ENCODE measurements around the gene THADA.

Gene THADA

DNA sequence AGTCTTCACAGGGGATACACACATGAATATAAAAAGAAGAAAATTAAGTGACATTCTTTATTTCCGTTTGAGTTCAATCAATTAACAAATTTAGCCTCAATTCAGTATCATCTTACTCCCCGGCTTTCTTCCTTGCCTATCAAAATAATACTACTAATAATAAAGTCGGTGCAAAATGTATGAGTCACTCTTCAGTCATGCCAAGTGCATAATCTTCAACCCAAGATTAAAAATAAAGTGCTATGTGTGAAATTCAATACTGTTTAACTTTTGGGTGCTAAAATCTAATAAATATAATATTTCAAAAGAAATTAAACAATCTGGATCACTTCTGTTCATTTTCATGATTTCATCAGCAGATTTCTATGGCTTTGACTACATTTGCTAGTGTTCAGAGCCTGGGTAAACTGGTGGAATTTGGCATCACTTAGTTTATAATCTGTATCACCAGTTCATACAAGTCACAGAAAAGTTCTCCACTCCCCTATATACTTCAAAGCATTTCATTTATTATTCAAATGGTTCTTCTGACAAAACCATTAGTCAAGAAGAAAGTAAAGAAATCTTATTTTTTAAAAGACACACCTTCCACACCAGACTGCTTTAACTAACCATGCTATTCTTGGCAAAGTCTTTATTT is 183.6 kb downstream of the THADA start:
- no peak overlapping the region for H3K4me2 ChIP-seq
- no peaks in the 10 kb centered on the region for H3K27me3 ChIP-seq
- no peak overlapping the region for H3K4me3 ChIP-seq
- no peak for TF ChIP-seq Cebpa-rat (IDR thresholded peaks at IDR 0.05)
- no peaks in the 10 kb centered on the region for H4K20me1 ChIP-seq
- H3K9me3 ChIP-seq: no peaks in the 10 kb centered on the region
- H3K36me3 ChIP-seq: 0 out of 2 replicates have a peak, but pooled peaks cover 7% of the 10 kb centered on the region
- H3K27ac ChIP-seq: no peak overlapping the region
- H3K9ac ChIP-seq: no peak overlapping the region
- peaks cover 33% of the 10 kb centered on the region for H3K4me1 ChIP-seq

DNA sequence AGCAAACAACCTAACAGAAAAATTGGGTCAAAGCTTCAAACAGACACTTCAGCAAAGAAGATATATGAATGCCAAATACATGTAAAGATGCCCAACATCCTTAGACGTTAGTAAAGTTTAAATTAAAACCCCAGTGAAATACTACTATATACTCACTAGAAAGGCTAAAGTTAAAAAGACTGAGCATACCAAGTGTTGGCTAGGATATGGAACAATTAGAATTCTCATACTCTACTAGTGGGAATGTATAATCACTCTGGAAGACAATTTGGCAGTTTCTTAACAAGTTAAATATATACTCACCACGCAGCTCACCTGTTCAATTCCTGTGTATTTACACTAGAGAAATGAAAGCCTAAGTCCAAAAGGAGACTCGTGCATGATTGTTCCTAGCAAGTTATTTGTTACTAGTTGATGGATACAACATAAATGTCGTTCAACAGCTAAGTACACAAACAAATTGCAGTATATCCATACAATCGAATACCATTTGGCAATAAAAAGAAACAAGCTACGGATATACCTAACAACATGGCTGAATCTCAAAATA is 185.7 kb downstream of the THADA start:
- no peak overlapping the region for H3K27ac ChIP-seq
- no peaks in the 10 kb centered on the region for H3K9me3 ChIP-seq
- H3K4me3 ChIP-seq: no peak overlapping the region
- peaks cover 23% of the 10 kb centered on the region for H3K4me1 ChIP-seq
- H4K20me1 ChIP-seq: no peaks in the 10 kb centered on the region
- no peak overlapping the region for H3K9ac ChIP-seq
- H3K4me2 ChIP-seq: no peak overlapping the region
- 0 out of 2 replicates have a peak, but pooled peaks cover 7% of the 10 kb centered on the region for H3K36me3 ChIP-seq
- no peaks in the 10 kb centered on the region for H3K27me3 ChIP-seq
- TF ChIP-seq Cebpa-rat (IDR thresholded peaks at IDR 0.05): no peak

DNA sequence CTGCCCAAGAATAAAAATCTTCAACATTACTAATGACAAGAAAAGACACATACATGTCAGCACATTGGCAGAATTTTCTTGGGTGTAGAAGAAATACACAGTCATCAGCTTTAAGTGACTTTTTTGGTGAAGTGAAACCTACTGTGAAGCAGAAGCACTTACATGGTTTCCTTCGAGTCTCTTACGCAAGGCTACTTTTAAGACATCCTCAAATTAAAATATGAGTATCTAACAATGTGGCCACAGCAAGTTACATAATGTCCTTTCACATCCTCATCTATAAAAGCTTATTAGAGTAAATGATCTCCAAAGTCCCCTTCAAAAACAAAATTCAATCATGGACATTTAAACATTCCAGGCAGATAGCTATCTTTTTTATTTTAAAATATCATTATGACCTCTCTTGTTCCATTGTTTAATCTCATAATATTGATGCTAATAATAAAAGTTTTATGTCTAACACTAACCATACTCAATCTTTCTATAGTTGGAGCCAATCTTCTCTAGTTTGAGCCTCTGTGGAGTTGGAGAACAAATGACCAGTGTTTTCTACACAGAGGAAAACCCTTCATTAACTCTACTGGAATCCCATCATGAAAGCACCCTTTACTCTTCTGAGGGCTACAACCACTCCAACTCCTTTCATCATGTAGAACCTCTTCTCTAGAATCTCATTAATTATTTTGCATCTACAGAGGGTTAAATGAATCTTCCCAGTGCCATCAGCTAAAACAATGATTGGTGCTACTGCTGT is 187.3 kb downstream of the THADA start:
- no peaks in the 10 kb centered on the region for H3K9me3 ChIP-seq
- H3K36me3 ChIP-seq: 0 out of 2 replicates have a peak, but pooled peaks cover 2% of the 10 kb centered on the region
- no peak overlapping the region for H3K9ac ChIP-seq
- no peak overlapping the region for H3K4me2 ChIP-seq
- TF ChIP-seq Cebpa-rat (IDR thresholded peaks at IDR 0.05): no peak
- H3K27ac ChIP-seq: no peak overlapping the region
- H3K4me3 ChIP-seq: no peak overlapping the region
- no peaks in the 10 kb centered on the region for H4K20me1 ChIP-seq
- peaks cover 11% of the 10 kb centered on the region for H3K4me1 ChIP-seq
- H3K27me3 ChIP-seq: no peaks in the 10 kb centered on the region

DNA sequence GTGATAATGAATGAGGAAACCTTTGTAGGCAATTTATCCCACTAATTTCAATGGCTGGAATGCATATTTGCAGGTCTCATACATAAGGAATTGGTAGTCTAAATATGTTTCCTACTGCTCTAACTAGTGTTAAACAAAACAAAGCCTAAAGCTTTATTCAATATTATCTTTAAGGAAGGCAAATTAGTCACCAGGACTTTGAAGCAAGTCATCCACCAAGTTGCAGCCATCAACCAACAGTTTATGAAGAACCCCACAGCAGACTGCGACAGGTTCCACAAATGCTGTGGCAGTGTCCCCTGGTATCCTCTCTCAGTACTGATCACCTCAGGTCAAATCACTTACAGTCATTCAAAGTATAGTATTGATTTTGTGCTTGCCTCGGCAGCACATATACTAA is 187.9 kb downstream of the THADA start:
- Histone ChIP-seq H4K20me1 (no peaks in the 10 kb centered on the region), H3K9ac (no peak overlapping the region), H3K27me3 (no peaks in the 10 kb centered on the region), H3K4me1 (peaks cover 11% of the 10 kb centered on the region), H3K4me3 (no peak overlapping the region), H3K4me2 (no peak overlapping the region), H3K36me3 (no peaks in the 10 kb centered on the region), H3K27ac (no peak overlapping the region), H3K9me3 (no peaks in the 10 kb centered on the region)
- TF ChIP-seq Cebpa-rat (IDR thresholded peaks at IDR 0.05): no peak

DNA sequence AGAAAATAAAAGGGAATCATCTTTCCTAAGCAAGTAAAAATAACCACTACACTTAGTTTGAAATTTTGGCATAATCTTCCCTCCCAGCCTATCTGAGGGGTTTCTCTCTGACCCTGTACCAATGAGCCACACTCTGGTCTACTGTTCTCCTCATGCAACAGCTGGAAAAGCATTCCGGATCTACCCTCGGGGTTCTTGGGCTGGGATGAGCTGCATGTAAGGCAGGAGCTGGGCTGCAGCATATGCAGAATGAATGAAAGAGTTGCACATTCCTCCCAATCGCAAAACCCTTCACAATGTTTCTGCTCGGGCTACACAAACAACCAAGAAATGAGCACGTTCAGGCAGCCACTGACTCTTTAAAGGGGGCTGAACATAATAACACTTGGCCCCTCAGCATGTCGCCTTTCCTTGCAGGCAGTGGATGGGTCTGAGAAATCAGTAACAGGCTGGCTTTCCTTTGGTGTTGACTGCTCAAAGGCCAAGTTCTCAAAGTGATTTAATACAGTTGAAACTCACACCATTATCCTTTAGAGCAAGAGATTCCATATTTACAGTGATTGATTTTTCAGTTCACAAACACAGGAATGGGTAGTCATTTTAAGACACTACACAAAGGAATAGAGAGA is 189.1 kb downstream of the THADA start:
- Histone ChIP-seq H3K4me2 (no peak overlapping the region), H4K20me1 (no peaks in the 10 kb centered on the region)

DNA sequence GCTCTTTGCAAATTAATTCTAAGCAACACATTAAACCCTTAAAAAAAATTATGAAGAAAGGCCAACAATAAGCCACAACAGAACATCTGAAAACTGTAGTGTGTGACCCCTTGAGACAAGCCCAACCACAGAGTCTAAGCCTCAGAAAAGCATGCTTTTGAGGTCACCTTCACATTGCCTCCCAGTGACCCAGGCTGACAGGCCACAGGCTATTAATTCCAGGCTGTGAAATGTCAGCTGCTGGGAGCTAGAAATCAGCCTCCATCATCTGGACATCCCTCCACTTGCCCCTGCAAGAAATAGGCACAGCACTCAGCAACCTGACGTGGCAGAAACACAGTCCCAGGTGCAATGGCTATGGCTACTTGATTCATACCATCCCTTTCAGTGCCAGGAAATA is 190.0 kb downstream of the THADA start:
- H3K4me2 ChIP-seq: peak overlapping the region; percentile 37
- H3K4me1 ChIP-seq: peaks cover 11% of the 10 kb centered on the region
- no peaks in the 10 kb centered on the region for H3K36me3 ChIP-seq
- no peak for TF ChIP-seq Cebpa-rat (IDR thresholded peaks at IDR 0.05)
- H3K27ac ChIP-seq: no peak overlapping the region
- H3K9ac ChIP-seq: no peak overlapping the region
- no peak overlapping the region for H3K4me3 ChIP-seq
- H4K20me1 ChIP-seq: no peaks in the 10 kb centered on the region
- H3K9me3 ChIP-seq: no peaks in the 10 kb centered on the region
- no peaks in the 10 kb centered on the region for H3K27me3 ChIP-seq

More for the DNA sequence above, 189.1 kb downstream of the THADA start:
- Histone ChIP-seq H3K4me3 (no peak overlapping the region), H3K9me3 (no peaks in the 10 kb centered on the region), H3K27ac (no peak overlapping the region), H3K9ac (no peak overlapping the region), H3K27me3 (no peaks in the 10 kb centered on the region), H3K36me3 (no peaks in the 10 kb centered on the region), H3K4me1 (peaks cover 11% of the 10 kb centered on the region)
- TF ChIP-seq Cebpa-rat (IDR thresholded peaks at IDR 0.05): no peak

DNA sequence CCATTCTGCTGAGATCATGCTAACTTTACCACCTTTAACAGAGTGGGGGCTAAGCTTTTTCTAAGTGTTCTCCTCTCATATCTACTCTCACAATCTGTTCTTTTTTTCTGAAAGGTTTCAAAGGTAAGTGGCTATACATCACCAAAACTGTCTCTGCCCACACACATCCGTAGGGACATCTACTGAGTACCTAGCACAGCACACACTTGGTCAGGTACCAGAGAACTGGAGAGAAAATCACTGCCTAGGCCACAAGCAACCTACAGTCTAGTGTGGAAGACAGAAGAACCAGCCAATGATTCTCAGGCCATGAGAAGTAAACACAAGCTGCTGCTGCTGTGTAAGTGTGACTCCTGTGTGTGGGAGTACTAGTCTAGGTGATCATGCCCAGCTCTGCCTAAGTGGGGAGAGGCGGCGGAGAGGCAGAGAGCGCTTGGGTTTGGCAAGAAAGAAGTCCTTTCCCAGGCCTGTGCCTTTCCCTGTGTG is 193.3 kb downstream of the THADA start:
- H3K27me3 ChIP-seq: no peaks in the 10 kb centered on the region
- no peak overlapping the region for H3K4me3 ChIP-seq
- H4K20me1 ChIP-seq: no peaks in the 10 kb centered on the region
- H3K9me3 ChIP-seq: no peaks in the 10 kb centered on the region
- no peak overlapping the region for H3K27ac ChIP-seq
- TF ChIP-seq Cebpa-rat (IDR thresholded peaks at IDR 0.05): no peak
- peaks cover 11% of the 10 kb centered on the region for H3K4me1 ChIP-seq
- H3K9ac ChIP-seq: no peak overlapping the region
- H3K36me3 ChIP-seq: peaks cover 6% of the 10 kb centered on the region
- H3K4me2 ChIP-seq: no peak overlapping the region

DNA sequence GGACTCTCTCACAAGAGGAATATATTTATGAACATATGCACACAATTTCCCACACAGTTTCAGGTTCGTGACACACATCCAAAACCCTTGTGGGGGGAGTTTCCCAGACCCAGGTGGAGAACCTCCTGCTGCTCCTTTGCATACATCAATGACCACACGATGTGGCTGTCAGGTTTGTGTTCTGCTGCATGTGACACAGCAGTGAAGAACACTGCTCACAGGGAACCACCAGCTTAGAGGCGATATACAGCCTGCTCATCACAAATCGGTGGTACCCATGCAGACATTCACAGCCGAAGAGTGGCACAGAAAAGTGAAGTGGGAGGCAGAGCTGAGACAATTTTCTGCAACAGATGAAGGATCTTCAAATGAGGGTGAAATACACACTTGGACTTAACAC is 193.8 kb downstream of the THADA start:
- H3K4me1 ChIP-seq: peaks cover 11% of the 10 kb centered on the region
- peaks cover 11% of the 10 kb centered on the region for H3K36me3 ChIP-seq
- no peaks in the 10 kb centered on the region for H3K27me3 ChIP-seq
- H3K9me3 ChIP-seq: no peaks in the 10 kb centered on the region
- no peak overlapping the region for H3K4me3 ChIP-seq
- no peaks in the 10 kb centered on the region for H4K20me1 ChIP-seq
- no peak for TF ChIP-seq Cebpa-rat (IDR thresholded peaks at IDR 0.05)
- H3K9ac ChIP-seq: no peak overlapping the region
- no peak overlapping the region for H3K4me2 ChIP-seq
- no peak overlapping the region for H3K27ac ChIP-seq

DNA sequence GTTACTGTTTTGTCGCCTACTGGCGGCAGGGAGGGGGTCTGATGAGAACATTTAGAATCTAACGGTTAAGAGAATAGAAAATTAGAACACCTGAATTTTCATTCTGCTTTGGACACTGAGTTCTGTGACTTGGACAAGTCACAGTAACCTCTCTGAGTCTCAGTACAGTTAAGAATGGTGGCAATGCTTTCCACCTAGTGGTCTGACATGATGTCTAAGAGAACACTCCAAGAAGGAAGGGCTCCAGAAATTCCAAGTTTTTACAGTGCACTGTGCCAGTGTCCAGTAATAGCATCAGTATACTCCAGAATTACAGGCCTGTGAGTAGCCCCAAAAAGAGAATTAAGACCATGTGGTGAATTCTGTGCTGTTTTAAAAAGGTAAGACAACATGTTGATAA is 195.3 kb downstream of the THADA start:
- Histone ChIP-seq H3K27ac (no peak overlapping the region), H3K4me3 (no peak overlapping the region), H3K9ac (no peak overlapping the region), H3K9me3 (no peaks in the 10 kb centered on the region), H3K4me1 (peaks cover 3% of the 10 kb centered on the region), H3K27me3 (no peaks in the 10 kb centered on the region), H3K4me2 (no peak overlapping the region), H4K20me1 (no peaks in the 10 kb centered on the region), H3K36me3 (peaks cover 26% of the 10 kb centered on the region)
- no peak for TF ChIP-seq Cebpa-rat (IDR thresholded peaks at IDR 0.05)

Measured in BLaER1 (cell line).